CD4-positive, alpha-beta T cell treated with Interleukin-6 at 100 ng/mL for 8 hours (primary cell): Measurements from ENCODE around the gene UBE2C.
"Not testable (repeated sequence)": the region's sequence is repeated elsewhere in the genome, so short reads cannot be mapped to it uniquely, and the experiment has no call there.

ENCODE experiments used
- DNase-seq: peaks from one replicate; pipeline ENCODE4 v3.0.0-alpha.2; 2020; ENCODE audit warnings: mixed read lengths, low spot score

The UBE2C gene

DNA sequence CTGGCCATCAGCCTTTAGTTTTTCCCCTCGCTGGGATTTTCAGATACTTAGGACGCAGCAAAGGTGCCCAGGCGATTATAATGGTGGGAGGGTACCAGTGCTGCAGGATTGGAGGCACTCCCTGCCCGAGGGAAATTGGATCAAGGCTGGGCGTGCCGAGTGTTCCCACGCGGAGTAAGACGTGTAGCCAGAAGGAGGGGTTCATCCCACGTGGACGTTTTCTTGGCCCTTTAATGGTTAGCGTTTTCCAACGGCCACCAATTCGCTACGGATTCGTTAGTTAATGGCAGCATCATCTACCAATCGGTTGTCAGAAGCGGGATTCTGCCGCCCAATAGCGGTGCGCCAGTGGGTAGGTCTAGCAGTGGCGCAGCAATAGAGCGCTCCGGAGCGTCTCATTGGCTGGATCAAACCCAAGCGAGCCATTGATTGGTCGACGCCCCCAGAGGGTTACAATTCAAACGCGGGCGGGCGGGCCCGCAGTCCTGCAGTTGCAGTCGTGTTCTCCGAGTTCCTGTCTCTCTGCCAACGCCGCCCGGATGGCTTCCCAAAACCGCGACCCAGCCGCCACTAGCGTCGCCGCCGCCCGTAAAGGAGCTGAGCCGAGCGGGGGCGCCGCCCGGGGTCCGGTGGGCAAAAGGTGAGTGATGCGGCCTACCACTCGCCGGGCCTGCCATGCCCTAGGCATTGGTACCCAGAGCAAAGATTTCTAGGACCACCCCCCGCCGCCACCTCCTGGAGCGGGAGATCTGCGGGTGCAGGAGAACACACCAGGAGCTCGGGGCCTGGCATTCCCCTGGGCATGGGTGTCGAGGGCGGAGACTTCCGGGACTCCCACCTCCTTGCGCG, at the start of gene UBE2C:
TSS of gene UBE2C (plus strand) at position 488 of the 849 bp plus-strand sequence. CDS start at position 540, 52 bp downstream.
- peak; percentile 95 for DNase-seq

GRCh38 chr20:45764618-45765282, 47.7 kb upstream of the UBE2C start:
- DNase-seq = not testable (repeated sequence)

- DNase-seq = no peak
Observed at GRCh38 chr20:45765307-45765875, 47.1 kb upstream of the UBE2C start.

DNA sequence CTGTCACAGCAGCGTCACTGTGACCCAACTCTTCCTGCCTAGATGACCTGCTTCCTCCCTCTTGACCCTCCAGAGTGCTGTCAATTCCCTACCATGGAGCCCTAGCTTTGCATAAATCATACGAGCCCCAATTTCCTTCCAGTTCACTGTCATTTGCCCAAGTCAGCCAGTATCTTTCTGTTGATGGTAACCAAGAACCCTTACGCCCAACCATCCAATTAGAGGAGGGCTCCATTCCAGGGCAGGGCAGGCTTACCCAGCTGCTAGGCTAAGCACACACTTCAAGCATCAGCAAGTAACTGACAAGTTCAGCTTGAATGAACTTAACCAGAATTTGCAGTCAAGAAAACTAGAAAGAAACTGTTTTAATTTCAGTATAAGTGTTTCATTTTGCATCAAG, 46.5 kb upstream of the UBE2C start:
- no peak for DNase-seq

- no peak for DNase-seq
Observed at GRCh38 chr20:45768479-45768878, 44.0 kb upstream of the UBE2C start.

DNA sequence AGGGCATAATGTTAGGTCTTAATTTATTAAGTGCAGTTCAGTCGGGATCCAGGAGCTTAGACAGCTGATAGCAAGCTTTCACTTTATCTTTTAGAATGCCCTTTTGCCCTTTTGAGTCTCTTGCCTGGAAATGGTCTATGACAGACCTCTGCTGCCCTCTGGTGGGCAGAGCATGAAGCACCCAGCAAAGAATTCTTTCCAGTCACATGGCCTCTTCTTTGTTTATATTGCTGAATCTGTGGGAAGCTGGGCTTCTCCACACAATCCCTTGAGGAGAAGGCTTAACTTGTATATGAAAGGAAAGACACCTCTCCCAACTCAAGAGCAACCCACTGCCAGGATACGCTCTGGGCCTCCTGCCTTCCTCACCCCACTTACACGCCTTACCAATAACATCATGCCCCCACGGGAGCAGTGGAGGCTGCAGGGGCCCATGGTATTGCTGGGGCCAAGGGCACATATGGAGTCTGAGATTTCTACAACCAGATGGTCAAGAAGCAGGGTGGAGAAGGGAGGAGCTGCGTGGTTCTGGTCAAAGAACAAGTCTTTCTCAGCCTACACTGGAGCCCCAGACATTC, 41.2 kb upstream of the UBE2C start:
- DNase-seq = peak; percentile 69

GRCh38 chr20:45772693-45773092, 39.8 kb upstream of the UBE2C start:
- DNase-seq = no peak

DNA sequence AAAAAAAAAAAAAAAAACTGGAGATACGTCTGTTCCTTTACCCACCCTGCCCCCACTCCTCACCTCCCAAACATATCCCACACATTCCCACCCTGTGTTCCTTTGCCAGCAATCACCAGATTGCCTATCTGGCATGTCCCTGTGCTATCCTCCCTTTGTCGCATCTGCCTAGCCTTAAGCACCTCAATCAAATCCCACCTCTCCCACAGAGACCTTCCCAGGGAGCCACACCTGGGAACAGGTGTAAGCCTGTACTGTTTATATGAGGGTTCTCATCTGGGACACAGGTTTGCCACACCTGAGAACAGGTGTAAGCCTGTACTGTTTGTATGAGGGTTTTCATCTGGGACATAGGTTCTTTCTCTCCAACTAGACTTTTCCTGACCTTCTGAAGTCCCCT, 37.5 kb upstream of the UBE2C start:
- DNase-seq = no peak

DNA sequence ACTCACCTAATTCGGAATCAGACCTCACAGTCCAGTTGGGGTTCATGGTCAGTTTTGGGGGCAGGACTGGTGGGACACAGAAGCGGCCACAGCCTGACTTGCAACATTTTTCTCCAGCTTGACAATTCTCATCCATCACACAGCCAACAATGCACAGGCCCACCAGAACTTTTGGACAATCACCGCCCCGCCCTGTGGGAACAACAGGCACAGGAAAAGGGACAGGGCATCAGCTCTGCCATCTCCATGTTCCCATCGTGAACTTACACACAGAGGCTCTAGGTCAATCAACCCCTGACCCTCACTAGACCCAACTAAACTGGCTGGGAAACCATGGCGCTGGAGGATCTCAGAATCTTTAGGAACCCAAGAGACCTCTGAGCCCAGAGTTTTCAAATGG, 37.0 kb upstream of the UBE2C start:
- no peak for DNase-seq

DNA sequence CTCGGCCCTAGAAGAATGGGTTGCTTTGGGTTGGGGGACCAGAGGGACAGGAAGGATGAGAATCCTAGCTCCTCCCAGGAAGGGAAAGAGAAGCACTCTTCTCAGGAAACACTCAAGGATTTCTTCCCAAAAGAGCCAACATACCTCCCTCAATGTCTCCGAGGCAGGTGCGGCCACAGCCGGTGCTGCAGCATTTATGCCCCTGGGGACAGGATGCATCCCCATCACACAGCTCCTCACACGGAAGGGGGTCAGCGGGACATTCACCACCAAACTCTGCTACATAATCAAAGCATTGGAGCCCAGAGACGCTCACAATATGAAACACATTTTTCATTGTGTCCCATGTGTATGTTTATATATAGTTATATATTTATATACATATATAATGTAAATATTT, 35.5 kb upstream of the UBE2C start:
- no peak for DNase-seq

DNA sequence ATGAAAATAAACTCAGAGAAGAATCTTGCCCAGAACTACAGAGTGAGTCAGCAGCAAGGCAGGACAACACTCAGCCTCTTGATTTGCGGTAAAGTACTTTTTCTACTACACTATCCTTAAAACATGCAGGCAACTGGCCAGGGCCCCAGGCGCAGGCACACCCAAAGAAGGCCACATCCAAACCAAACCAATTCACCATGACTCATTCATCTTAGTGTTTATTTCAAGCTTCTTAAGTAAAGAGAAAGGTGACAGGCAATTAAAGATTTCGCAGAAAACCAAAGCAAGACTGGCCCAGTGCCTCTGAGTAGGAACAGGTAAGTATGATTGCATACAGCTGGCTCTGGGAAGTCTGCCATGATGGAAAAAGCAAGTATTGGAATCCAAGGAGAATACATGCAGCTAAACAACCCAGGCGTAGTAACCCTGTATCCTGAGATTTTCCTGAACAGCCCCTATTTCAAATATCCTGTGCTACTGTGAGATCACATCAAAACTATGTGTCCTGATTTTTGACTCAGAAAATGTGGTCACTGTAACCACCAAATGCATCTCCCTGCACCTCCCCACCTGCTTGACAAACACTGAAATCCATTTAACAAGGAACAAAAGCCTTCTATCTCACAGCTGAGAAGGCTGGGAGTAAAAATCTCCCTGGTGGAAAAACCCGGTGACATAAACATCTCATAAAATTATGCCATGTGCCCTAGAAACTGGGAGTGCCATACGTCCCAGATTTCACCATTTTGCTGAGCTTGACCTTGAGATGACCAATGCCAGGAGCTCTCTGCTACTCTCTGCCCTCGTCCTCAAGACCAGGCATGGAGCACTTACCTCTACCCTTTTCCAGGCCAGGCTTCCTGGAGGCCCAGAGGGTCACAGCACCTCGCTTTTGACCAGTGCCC, 33.2 kb upstream of the UBE2C start:
- no peak for DNase-seq

DNA sequence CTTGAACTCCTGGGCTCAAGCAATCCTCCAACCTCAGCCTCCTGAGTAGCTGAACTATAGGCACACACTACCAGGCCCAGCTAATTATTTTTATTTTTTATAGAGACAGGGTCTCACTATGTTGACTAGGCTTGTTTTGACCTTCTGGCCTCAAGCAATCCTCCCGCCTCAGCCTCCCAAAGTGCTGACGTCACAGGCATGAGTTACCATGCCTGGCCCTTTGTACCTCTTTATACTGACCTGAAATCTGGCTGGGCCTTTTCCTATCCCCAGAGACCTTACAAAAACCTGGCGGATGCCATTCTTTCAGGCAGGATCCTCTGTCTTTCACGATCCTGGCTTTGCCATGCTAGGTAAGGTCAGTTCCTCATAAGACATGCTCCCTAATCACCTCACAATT, 32.3 kb upstream of the UBE2C start:
- DNase-seq = no peak

DNA sequence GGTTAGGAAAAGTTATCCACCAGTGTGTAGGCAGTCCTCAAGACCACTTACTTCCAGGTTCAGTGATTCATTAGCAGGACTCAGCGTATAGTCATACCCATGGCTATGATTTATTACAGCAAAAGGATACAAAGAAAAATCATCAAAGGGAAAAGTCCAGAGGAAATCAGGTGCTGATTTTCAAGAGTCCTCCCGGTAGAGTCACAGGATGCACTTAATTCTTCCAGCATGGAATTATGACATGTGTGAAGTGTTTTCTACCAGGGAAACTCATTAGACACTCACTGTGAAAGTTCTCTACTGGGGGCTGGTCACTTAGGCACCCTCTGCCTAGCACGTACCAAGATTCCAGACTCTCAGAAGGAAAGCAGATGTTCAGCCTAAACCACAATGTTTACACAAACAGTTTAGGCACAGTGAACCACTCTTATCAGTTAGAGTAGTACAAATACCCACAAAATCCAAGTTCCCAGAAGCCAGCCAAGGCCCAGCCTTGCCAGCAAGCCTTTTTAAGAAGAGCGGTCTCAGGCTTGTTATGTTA, 31.0 kb upstream of the UBE2C start:
- no peak for DNase-seq

DNA sequence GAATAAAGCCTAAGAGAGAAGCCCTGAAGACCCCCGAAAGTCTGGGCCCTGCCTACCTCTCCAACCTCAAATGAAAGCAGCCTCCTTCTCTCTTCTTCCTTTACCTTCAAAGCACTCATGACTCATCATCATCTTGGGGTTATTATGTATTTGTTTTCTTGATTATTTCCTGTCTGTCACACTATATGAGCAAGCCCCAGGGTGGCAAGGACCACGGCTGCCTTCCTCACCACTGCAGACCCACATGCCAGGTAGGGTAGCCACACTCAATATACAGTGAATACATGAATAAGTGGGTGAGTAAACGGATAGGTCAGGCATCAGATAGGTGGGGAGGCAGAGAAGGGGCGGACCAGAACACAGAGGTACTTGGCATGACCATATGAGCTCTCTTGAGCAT, 29.6 kb upstream of the UBE2C start:
- no peak for DNase-seq

DNA sequence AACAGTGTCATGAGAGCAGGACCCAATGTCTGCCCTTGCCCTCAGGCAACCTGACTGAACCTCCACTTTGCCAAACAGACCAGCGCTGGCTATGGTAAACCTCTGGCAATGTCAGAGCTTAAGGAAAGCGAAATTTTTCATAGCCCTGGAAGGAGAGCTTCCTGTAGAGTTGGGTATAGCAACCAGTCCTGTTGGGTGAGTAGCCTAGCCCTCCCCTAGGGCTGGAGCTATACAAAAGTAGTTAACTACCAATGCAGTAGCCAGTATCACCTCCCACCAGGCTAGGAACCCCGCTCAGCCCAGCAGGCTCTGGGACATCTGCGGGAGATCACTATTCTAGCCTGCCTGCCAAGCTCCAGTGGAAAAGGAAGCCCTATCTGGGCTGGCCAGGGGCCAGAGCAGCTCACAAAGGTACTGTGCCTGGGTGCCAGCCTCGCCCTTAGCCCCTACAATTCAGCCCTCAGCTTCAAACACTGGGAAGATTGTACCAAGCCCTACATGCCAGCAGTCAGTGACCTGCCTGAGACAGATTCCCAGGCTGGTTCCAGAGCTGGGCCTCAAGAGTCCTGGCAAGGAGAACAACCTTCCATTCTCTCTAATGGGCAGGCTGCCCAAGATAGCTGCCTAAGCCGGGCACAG, 28.7 kb upstream of the UBE2C start:
- no peak for DNase-seq

- DNase-seq = no peak
Observed at GRCh38 chr20:45788351-45788750, 24.1 kb upstream of the UBE2C start.

GRCh38 chr20:45792317-45793118, 19.9 kb upstream of the UBE2C start:
- no peak for DNase-seq

DNA sequence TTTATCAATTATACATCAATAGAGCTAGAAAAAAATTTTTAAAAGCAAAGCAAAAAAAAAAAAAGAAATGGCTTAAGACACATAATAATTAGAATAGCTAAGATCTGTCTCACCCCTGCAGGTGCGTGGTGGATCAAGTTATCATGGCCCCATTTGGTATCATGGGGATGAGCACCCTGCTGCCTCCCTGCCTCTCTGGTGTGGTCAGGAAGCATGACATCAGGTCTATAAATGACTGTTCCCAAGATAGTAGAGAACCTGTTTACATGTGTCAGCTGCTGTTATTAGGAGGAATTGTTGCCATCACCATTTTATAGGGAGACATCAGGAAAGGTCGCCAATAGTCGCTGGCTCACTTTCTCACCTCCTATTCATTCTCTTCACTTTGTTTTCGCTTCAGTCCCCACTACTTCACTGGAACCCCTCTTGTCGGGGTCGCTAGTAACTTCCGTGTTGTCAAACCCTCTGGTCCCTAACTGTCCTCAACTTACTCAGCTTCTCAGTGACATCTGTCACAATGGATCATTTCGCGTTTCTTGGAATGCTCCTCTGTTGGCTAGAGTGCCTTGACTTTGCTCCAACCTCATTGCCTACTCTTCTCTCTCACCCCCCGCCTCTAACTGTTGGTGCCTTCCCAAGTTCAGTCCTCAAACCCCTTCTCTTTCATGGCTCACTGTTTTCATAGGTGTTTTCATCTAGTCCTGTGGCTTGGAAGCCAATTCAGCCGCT, 15.9 kb upstream of the UBE2C start:
- no peak for DNase-seq

DNA sequence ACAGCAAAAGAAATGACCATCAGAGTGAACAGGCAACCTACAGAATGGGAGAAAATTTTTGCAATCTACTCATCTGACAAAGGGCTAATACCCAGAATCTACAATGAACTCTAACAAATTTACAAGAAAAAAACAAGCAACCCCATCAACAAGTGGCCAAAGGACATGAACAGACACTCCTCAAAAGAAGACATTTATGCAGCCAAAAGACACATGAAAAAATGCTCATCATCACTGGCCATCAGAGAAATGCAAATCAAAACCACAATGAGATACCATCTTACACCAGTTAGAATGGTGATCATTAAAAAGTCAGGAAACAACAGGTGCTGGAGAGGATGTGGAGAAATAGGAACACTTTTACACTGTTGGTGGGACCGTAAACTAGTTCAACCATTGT, 14.9 kb upstream of the UBE2C start:
- not testable (repeated sequence) for DNase-seq
